GM12878 (cell line): ENCODE results near the gene SENP3.

Experiments
- BCL11A ChIP-seq: IDR thresholded peaks from 2 replicates; pipeline ENCODE4 v1.6.1; 2011; ENCODE audit warnings: low read depth, low read length
- NFIC ChIP-seq: IDR thresholded peaks from 2 replicates; pipeline ENCODE4 v1.6.1; 2012; ENCODE audit warnings: low read depth, mild to moderate bottlenecking, inconsistent platforms, low read length, moderate library complexity
- POLR2A ChIP-seq: IDR thresholded peaks from 2 replicates; pipeline ENCODE4 v1.6.1; 2011; ENCODE audit warnings: low read depth, mild to moderate bottlenecking, low read length
- RAD21 ChIP-seq: IDR thresholded peaks from 2 replicates; pipeline ENCODE4 v1.6.1; 2011; ENCODE audit warnings: mild to moderate bottlenecking, low read depth, low read length, moderate library complexity; ENCODE audit not compliant: insufficient read depth
- TARDBP ChIP-seq: IDR thresholded peaks from 2 replicates; pipeline ENCODE4 v1.6.1; 2016; ENCODE audit warnings: borderline replicate concordance
- YY1 ChIP-seq: IDR thresholded peaks from 2 replicates; pipeline ENCODE4 v1.6.1; 2011; ENCODE audit warnings: low read depth, mild to moderate bottlenecking, low read length
- TF ChIP-seq, protein P1 (sequence below), 3 experiments: IDR thresholded peaks in 2 of 3; conservative IDR thresholded peaks in 1 of 3; 2 replicates each; pipeline ENCODE4 v1.5.1; 2011; ENCODE audit warnings: low read depth in 3 of 3, low read length in 3 of 3, mild to moderate bottlenecking in 3 of 3, control low read depth in 2 of 3, moderate library complexity in 2 of 3, inconsistent platforms in 1 of 3, mixed read lengths in 1 of 3; ENCODE audit not compliant: control insufficient read depth in 2 of 3, insufficient read depth in 1 of 3; ENCODE audit errors: extremely low read depth in 1 of 3
- TF ChIP-seq, protein P2 (sequence below): fragments of 450-650 bp; IDR thresholded peaks from 2 replicates; pipeline ENCODE4 v1.6.1; 2017; ENCODE audit warnings: antibody characterized with exemption, mild to moderate bottlenecking, moderate library complexity
- TF ChIP-seq, protein P3 (sequence below): IDR thresholded peaks from 2 replicates; pipeline ENCODE4 v1.6.1; 2012; ENCODE audit warnings: mild to moderate bottlenecking, low read depth, low read length

DNA sequence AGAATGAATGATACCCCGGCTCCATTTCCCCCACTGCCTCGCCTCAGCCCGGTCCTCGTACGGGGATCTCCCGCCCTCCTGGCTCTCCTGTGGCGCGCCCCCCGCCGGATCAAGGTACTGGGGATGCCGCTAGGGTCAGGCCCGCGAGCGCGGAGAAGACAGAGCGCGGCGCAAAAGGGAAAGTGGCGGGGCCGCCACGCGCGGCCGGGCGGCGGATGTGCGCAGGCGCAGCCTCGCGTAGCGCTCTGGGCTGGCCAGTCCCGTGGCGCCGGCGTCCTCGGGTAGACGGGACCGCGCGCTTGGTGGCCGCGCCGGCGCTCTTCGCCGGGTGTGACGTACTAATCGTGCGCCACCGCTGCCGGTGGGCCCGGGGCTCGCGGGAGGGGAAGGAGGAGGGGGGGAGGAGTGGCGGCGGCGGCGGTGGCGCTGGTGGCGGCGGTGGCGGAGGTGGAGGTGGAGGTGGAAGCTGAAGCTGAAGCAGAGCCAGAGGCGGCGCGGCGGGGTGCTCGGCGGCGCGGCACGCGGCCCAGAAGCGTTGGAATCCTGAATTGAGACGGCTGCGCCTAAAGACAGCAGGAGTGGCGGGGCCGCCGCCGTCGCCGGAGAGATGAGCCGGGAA lies at the start of gene SENP3:
- TF ChIP-seq POLR2A (peak; percentile 86), RAD21 (no peak), TARDBP (no peak), BCL11A (no peak), YY1 (0 out of 2 replicates have a peak, but pooled peaks have one; percentile 11), NFIC (no peak)
- TF ChIP-seq, protein P1, sequence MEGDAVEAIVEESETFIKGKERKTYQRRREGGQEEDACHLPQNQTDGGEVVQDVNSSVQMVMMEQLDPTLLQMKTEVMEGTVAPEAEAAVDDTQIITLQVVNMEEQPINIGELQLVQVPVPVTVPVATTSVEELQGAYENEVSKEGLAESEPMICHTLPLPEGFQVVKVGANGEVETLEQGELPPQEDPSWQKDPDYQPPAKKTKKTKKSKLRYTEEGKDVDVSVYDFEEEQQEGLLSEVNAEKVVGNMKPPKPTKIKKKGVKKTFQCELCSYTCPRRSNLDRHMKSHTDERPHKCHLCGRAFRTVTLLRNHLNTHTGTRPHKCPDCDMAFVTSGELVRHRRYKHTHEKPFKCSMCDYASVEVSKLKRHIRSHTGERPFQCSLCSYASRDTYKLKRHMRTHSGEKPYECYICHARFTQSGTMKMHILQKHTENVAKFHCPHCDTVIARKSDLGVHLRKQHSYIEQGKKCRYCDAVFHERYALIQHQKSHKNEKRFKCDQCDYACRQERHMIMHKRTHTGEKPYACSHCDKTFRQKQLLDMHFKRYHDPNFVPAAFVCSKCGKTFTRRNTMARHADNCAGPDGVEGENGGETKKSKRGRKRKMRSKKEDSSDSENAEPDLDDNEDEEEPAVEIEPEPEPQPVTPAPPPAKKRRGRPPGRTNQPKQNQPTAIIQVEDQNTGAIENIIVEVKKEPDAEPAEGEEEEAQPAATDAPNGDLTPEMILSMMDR (IDR thresholded peaks at IDR 0.05 in 2 of 3, conservative IDR thresholded peaks at IDR 0.05 in 1 of 3; ENCODE audit: control insufficient read depth in 2 of 3, extremely low read depth in 1 of 3, insufficient read depth in 1 of 3, low read depth in 3 of 3, low read length in 3 of 3): peak in 1 of 3 experiments; percentile 4; a peak in 1 of 6 replicates
- TF ChIP-seq, protein P2, sequence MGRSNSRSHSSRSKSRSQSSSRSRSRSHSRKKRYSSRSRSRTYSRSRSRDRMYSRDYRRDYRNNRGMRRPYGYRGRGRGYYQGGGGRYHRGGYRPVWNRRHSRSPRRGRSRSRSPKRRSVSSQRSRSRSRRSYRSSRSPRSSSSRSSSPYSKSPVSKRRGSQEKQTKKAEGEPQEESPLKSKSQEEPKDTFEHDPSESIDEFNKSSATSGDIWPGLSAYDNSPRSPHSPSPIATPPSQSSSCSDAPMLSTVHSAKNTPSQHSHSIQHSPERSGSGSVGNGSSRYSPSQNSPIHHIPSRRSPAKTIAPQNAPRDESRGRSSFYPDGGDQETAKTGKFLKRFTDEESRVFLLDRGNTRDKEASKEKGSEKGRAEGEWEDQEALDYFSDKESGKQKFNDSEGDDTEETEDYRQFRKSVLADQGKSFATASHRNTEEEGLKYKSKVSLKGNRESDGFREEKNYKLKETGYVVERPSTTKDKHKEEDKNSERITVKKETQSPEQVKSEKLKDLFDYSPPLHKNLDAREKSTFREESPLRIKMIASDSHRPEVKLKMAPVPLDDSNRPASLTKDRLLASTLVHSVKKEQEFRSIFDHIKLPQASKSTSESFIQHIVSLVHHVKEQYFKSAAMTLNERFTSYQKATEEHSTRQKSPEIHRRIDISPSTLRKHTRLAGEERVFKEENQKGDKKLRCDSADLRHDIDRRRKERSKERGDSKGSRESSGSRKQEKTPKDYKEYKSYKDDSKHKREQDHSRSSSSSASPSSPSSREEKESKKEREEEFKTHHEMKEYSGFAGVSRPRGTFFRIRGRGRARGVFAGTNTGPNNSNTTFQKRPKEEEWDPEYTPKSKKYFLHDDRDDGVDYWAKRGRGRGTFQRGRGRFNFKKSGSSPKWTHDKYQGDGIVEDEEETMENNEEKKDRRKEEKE: no peak
- TF ChIP-seq, protein P3, sequence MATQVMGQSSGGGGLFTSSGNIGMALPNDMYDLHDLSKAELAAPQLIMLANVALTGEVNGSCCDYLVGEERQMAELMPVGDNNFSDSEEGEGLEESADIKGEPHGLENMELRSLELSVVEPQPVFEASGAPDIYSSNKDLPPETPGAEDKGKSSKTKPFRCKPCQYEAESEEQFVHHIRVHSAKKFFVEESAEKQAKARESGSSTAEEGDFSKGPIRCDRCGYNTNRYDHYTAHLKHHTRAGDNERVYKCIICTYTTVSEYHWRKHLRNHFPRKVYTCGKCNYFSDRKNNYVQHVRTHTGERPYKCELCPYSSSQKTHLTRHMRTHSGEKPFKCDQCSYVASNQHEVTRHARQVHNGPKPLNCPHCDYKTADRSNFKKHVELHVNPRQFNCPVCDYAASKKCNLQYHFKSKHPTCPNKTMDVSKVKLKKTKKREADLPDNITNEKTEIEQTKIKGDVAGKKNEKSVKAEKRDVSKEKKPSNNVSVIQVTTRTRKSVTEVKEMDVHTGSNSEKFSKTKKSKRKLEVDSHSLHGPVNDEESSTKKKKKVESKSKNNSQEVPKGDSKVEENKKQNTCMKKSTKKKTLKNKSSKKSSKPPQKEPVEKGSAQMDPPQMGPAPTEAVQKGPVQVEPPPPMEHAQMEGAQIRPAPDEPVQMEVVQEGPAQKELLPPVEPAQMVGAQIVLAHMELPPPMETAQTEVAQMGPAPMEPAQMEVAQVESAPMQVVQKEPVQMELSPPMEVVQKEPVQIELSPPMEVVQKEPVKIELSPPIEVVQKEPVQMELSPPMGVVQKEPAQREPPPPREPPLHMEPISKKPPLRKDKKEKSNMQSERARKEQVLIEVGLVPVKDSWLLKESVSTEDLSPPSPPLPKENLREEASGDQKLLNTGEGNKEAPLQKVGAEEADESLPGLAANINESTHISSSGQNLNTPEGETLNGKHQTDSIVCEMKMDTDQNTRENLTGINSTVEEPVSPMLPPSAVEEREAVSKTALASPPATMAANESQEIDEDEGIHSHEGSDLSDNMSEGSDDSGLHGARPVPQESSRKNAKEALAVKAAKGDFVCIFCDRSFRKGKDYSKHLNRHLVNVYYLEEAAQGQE: no peak
